Measurements from ENCODE around the gene SNAPC5. TPM values are rescaled to one million over a fixed set of nuclear protein-coding genes. Genes with fewer than 3 reads are reported as not detected.

The SNAPC5 gene
- total RNA-seq, 4 donors from 2014 or later = 7.8 to 31.1 (median 16.7) TPM

DNA sequence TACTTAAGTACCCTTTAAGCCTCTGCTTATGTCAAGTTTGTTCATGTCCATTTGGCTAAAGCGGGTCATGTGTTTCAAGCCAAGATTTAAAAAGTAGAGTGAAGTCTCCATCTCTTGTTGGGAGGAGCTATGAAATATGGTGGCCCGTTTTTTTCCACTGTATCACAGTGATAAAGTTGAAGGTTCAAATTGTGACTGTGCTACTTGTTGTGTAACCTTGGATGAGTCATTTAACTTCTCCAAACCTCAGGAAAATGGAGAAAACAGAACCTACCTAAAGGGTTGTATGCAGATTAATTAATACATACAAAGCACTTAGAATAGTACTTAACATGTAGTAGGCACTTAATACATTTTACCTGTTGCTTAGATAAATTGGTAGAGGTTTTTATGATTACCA lies 43.4 kb downstream of the SNAPC5 start:
- Histone ChIP-seq H3K4me3 (no peak overlapping the region), H3K9me3 (no peaks in the 10 kb centered on the region), H3K36me3 (peaks cover 0 to 13% (median 0%) of the 10 kb centered on the region in 3 donors), H3K4me1 (peaks cover 0 to under 1% (median 0%) of the 10 kb centered on the region in 3 donors), H3K27me3 (no peaks in the 10 kb centered on the region), H3K27ac (no peak overlapping the region)
- no peak for DNase-seq
- no peak for TF ChIP-seq POLR2A (IDR thresholded peaks at IDR 0.05)
- no peak for TF ChIP-seq CTCF (IDR thresholded peaks at IDR 0.05)
- 77 to 85% methylated on average over 2 of the region's 2 CpGs for WGBS, 2 donors
- intact Hi-C loops (cut with DNase I) = no loop called here

- Histone ChIP-seq H3K4me3 (no peak overlapping the region), H3K4me1 (no peaks in the 10 kb centered on the region), H3K27ac (no peak overlapping the region), H3K36me3 (peaks cover 0 to 15% (median 0%) of the 10 kb centered on the region in 3 donors), H3K27me3 (no peaks in the 10 kb centered on the region), H3K9me3 (no peaks in the 10 kb centered on the region)
- 100% methylated on average over 1 of the region's 1 CpG for WGBS, 2 donors
- no peak for TF ChIP-seq CTCF (IDR thresholded peaks at IDR 0.05)
- intact Hi-C loops (cut with DNase I) = no loop called here
- no peak for DNase-seq
Observed at GRCh38 chr15:66452971-66453580, 44.5 kb downstream of the SNAPC5 start.

DNA sequence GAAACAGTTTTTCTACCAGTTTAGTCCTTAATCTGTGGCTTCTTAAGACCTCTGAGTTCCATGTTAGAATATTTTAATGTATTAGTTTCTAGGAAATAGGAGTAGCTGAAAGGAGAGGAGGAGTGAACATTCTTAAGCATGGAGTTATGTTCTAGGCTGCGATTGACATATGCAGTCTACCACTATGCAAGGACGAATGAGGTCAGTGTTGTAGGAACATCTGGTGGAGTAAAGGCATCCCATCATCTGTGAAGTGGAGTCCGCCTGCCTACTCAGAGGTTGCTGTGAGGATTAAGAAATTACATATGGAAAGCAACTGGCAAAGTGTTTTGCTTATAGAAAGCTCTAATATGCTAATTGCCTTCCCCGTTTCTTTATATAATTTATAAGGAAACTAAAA lies 45.1 kb downstream of the SNAPC5 start:
- Histone ChIP-seq H3K4me1 (no peaks in the 10 kb centered on the region), H3K27me3 (no peaks in the 10 kb centered on the region), H3K36me3 (peaks cover 0 to 20% (median 0%) of the 10 kb centered on the region in 3 donors), H3K27ac (no peak overlapping the region), H3K4me3 (no peak overlapping the region), H3K9me3 (no peaks in the 10 kb centered on the region)
- 91 to 94% methylated on average over 4 of the region's 4 CpGs for WGBS, 2 donors
- intact Hi-C loops (cut with DNase I) = no loop called here
- TF ChIP-seq POLR2A (IDR thresholded peaks at IDR 0.05) (no peak), CTCF (IDR thresholded peaks at IDR 0.05) (no peak)
- no peak for DNase-seq

Small RNA genes within 50 kb of the gene (small RNA-seq; reads per million reads assigned to genes)
- 0 reads per million in 4 donors for gene MIR4512
- gene RF01159 = 0 reads per million in 4 donors
- 0 reads per million in 4 donors for gene SNORD16
- 0 reads per million in 4 donors for gene SNORD18A
- 0 reads per million in 4 donors for gene SNORD18B
- gene SNORD18C = 0 reads per million in 4 donors

Other genes starting within 250 kb of the SNAPC5 start
- gene MEGF11, start 244.0 kb downstream of the SNAPC5 start, total RNA-seq = not detected
- gene DIS3L, start 204.2 kb downstream of the SNAPC5 start, total RNA-seq = 10 to 100 TPM; 12.5 to 34.0 (median 20.6) TPM
- gene TIPIN, start 141.1 kb downstream of the SNAPC5 start, total RNA-seq = 10 to 100 TPM in 1 of 4 donors, 1 to 10 TPM in 3; 2.5 to 10.0 (median 6.7) TPM
- 10 to 100 TPM; 29.0 to 53.4 (median 45.3) TPM for gene MAP2K1, start 110.8 kb downstream of the SNAPC5 start, total RNA-seq
- 1,000 to 10,000 TPM; 2,279 to 4,532 (median 3,529) TPM for gene RPL4, start 7.1 kb upstream of the SNAPC5 start, total RNA-seq
- 10 to 100 TPM in 2 of 4 donors, 1 to 10 TPM in 2; 4.5 to 21.2 (median 11.4) TPM for gene ZWILCH, start 7.6 kb upstream of the SNAPC5 start, total RNA-seq
- gene LCTL, start 68.2 kb upstream of the SNAPC5 start, total RNA-seq = not detected
- 1 to 10 TPM; 1.7 to 6.3 (median 3.8) TPM for gene SMAD6, start 204.5 kb upstream of the SNAPC5 start, total RNA-seq

Measured in esophagus squamous epithelium (tissue), 5 donors.